Transverse colon (tissue), 4 donors: ENCODE data around the gene PARP6.

Experiments used
- POLR2AphosphoS5 ChIP-seq, 3 donors: sonication (generic); formaldehyde crosslinking; IDR thresholded peaks; one replicate each; pipeline ENCODE4 v1.6.1; 2016; ENCODE audit warnings: antibody characterized with exemption in 3 of 3
- TF ChIP-seq, protein P1 (sequence below), 5 experiments: fragments of 200-600 bp in 3 of 5; fragments of 450-650 bp in 2 of 5; sonication (generic) in 3 of 5; IDR thresholded peaks; 1 replicate in 2 of 5; 2 replicates in 3 of 5; pipeline ENCODE4 v1.5.1; 2016 to 2017; ENCODE audit warnings: antibody characterized with exemption in 5 of 5, inconsistent platforms in 3 of 5, mild to moderate bottlenecking in 2 of 5, moderate library complexity in 1 of 5

GRCh38 chr15:72196409-72197040 is 75.8 kb downstream of the PARP6 start:
- TF ChIP-seq, protein P1, sequence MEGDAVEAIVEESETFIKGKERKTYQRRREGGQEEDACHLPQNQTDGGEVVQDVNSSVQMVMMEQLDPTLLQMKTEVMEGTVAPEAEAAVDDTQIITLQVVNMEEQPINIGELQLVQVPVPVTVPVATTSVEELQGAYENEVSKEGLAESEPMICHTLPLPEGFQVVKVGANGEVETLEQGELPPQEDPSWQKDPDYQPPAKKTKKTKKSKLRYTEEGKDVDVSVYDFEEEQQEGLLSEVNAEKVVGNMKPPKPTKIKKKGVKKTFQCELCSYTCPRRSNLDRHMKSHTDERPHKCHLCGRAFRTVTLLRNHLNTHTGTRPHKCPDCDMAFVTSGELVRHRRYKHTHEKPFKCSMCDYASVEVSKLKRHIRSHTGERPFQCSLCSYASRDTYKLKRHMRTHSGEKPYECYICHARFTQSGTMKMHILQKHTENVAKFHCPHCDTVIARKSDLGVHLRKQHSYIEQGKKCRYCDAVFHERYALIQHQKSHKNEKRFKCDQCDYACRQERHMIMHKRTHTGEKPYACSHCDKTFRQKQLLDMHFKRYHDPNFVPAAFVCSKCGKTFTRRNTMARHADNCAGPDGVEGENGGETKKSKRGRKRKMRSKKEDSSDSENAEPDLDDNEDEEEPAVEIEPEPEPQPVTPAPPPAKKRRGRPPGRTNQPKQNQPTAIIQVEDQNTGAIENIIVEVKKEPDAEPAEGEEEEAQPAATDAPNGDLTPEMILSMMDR (IDR thresholded peaks at IDR 0.05): no peak
- no peak for TF ChIP-seq POLR2AphosphoS5 (IDR thresholded peaks at IDR 0.05)
